H1 (cell line): ENCODE results near the gene MOB3C. TPM values are rescaled to one million over a fixed set of nuclear protein-coding genes. Genes with fewer than 3 reads are reported as not detected.

Experiments used
- E2F6 ChIP-seq: IDR thresholded peaks from 2 replicates; pipeline ENCODE4 v1.6.1; 2012; ENCODE audit warnings: inconsistent platforms
- RNF2 ChIP-seq: fragments of 200-900, 300-1000 bp; sonication (generic); IDR thresholded peaks from 2 replicates; pipeline ENCODE4 v1.7.1; 2016; ENCODE audit warnings: borderline replicate concordance, low read depth, mild to moderate bottlenecking, antibody characterized with exemption, low read length; ENCODE audit not compliant: poor library complexity, severe bottlenecking; ENCODE audit errors: missing control alignments
- SRF ChIP-seq: IDR thresholded peaks from 2 replicates; pipeline ENCODE4 v1.6.1; 2011; ENCODE audit warnings: mild to moderate bottlenecking, low read depth, low read length, moderate library complexity
- polyA plus RNA-seq, 7 experiments: library from polyadenylated mRNA; depleted of rRNA in 3 of 7; stranded (reverse) in 5 of 7; unstranded in 2 of 7; fragments of >200 nt in 5 of 7; fragments of 200-250 nt in 2 of 7; gene quantifications; 1 replicate in 5 of 7; 2 replicates in 1 of 7; 4 replicates in 1 of 7; pipeline versions ENCODE4 v1.2.1 to v1.2.3, GENCODE V29; 2011 to 2013; ENCODE audit warnings: missing spikeins in 2 of 7, mixed read lengths in 2 of 7
- total RNA-seq: library from RNA; stranded (reverse); fragmentation: NEBNext Ultra II Directional; extraction: Animal tissue kit (Norgen Biotek cat#: 25700); gene quantifications from 2 replicates; pipeline ENCODE4 v1.2.1, GENCODE V29; 2021

MOB3C gene
- total and polyA plus RNA-seq, 2 of the 8 experiments (the other 6 are each of a cell fraction or from before 2014, with no cell fraction given): 5.8 to 6.6 TPM

- TF ChIP-seq RNF2: no peak
- no peak for TF ChIP-seq E2F6
- no peak for TF ChIP-seq SRF
These were observed 37.4 kb upstream of the MOB3C start (continued) for GRCh38 chr1:46654012-46654411.
